ENCODE data around the gene PRKCA.

Gene PRKCA

DNA sequence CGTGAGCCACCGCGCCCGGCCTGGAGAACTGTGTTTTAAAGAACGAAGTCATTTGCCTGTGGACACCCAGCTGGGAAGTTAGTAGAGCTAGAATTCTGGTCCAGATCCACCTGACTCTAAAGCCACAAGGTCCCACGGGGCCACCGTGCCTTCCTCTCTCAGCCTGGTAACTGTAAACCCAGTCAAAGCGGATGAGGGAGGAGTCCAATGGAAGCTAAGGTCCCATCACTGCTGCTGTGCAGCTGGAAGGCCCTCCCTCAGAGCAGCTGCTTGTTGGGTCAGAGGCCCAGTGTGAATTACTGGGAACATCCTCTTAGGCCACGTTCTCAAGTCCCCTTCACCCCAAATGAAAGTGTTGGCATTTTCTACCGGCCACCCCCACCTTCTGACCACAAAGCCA is 483.7 kb downstream of the PRKCA start:
- DNase-seq = no peak

GRCh38 chr17:66787914-66788313 is 485.5 kb downstream of the PRKCA start:
- DNase-seq = no peak

- no peak for DNase-seq
These were observed 486.7 kb downstream of the PRKCA start for GRCh38 chr17:66789093-66789492.

DNA sequence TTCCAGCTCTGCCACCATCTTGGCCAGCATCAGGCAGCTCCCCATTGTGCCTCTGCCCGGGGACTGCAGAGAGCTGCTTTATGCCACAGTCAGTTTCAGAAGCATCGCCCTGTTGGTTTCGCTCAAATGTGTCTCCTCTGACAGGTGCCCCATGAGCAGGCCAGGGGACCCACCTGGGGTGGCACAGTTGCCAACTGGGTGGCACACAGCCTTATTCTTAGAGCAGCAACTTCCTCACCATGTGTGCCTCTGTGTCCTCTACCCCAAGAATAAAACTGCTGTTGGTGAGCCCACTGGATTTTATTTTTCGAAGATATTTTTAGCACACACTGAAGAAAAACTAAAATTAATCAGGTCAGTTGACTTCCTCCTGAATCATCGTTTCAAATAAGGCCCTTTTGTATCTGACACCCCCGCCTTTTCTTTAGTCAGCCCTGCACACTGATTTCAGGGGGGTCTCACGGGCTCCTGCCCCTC is 487.6 kb downstream of the PRKCA start:
- no peak for DNase-seq

DNA sequence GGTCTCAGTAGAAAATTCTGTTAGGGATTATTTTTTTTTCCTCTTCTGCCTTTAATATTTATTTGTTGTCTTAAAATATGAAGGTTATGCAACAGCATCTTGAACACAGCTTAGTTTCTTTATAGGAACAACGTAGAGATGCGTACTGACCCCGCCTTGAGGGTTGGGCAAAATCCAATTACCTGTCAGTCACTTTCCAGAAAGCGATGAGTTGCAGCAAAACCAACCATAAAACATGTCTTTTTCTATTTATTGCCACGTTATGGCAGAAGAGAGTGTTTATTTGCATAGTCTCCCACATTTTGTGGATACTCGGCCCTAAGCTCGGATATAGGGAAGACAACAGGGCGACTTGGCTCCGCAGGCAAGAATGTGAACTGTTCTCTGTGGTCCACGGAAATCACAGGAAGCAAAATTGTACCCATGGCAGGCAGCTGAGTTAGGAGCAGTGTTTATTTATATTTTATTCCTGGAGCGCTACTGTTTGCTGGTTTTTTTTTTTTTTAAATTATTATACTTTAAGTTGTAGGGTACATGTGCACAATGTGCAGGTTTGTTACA is 488.2 kb downstream of the PRKCA start:
- DNase-seq = no peak

DNA sequence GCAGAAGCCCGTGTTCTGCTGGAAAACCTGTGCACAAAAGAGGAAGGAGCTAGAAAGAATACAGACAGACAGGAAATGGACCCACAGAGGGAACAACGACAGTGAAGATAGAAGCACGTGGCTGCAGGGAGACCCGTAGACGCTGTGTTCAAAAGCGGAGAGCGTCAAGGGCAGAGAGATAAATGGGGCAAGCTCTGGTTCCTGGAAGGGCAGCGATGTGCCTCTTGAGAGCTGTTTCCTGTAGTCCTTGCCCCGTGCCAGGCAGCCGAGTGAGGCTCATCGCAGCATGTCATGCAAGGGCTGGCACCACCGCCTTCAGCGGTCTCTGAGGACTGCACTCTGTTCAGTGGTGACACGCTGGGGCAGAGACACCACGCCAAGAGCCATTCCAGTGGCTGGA is 488.9 kb downstream of the PRKCA start:
- no peak for DNase-seq

DNA sequence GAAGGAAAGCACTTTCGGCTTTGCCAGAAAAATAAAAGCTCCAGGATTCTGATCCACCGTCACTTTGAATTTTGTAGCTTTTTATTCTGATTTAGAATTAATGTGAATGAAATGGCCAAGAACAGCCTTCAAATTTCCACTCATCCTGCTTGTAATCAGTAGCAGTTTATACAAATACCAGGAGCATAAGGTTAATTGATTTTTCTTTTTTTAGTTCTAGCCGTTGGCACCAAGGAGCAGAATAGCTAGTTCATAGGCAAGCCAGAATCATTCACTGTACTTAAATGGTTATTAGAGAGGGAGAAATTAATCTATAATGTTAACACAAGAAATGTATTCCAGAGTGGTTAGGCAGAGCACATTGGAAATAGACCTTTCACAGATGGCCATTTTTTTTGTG is 491.4 kb downstream of the PRKCA start:
- DNase-seq = no peak

- DNase-seq = no peak
These were observed 493.1 kb downstream of the PRKCA start for GRCh38 chr17:66795486-66795885.

- no peak for DNase-seq
These were observed 497.6 kb downstream of the PRKCA start for GRCh38 chr17:66799849-66800537.

DNA sequence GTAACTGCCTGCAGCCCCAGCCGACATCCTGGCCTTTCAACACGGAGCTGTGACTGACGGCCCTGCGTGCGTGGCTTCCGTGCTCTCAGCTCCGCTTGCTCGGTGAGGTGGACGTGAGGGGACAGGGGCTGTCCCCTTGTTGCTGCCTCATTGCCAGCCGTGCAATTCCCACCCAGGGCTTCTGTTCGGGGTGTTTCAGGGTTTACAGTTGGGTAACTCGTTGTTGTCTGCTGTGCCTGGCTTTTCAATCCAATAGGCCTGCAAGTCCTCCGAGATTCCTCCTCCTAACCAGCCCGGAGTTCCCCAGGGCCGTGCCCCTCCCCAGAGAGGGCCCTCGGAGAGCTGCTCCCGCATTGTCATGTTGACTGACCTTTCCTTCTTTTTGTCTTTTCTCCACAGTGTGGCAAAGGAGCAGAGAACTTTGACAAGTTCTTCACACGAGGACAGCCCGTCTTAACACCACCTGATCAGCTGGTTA is 501.1 kb downstream of the PRKCA start:
- no peak for DNase-seq

GRCh38 chr17:66805567-66805966 is 503.2 kb downstream of the PRKCA start:
- no peak for DNase-seq

DNA sequence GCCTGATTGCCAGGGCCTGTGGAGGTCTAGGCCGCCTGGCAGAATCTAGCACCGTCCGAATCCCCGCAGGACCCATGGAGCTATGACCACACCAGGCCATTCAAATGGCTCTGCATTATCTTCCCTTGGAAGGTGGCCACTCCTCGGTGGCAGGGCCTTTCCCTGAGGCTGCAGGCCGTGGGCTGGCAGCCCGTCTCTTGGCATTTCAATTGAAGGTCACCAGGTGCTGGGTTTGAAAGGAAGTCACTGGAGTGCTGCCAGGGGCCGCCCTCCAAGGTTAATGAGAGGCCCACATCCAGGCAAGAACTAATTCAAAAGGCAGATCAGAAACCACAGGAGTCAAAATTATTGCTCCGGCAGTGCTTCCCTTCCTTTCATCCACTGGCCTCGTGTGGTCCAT is 504.8 kb downstream of the PRKCA start:
- no peak for DNase-seq

GRCh38 chr17:66809408-66809807 is 507.0 kb downstream of the PRKCA start:
- DNase-seq = no peak

GRCh38 chr17:66810951-66811682 is 508.7 kb downstream of the PRKCA start:
- no peak for DNase-seq

- no peak for DNase-seq
These were observed 509.3 kb downstream of the PRKCA start for GRCh38 chr17:66811683-66812054.

DNA sequence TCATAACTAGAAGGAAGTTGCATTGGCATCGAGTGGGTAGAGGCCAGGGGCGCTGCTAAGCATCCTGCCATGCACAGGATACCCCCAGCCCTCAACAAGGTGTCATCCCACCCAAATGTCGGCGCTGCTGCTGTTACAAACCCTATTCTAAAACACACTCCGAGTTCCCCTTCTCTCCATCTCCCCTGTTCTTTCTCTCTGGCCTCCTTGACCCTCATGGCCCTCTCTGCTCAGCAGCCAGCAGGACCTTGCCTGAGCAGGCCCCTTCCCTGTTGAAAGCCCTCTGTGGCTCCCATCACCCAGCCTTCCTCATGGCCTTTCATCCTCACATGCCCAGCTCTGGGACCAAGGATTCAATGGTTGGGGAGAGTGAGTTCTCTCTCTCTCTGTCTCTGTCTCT is 510.2 kb downstream of the PRKCA start:
- no peak for DNase-seq

- no peak for DNase-seq
These were observed 510.9 kb downstream of the PRKCA start for GRCh38 chr17:66813296-66813695.

- DNase-seq = no peak
These were observed 511.6 kb downstream of the PRKCA start for GRCh38 chr17:66814026-66814425.

DNA sequence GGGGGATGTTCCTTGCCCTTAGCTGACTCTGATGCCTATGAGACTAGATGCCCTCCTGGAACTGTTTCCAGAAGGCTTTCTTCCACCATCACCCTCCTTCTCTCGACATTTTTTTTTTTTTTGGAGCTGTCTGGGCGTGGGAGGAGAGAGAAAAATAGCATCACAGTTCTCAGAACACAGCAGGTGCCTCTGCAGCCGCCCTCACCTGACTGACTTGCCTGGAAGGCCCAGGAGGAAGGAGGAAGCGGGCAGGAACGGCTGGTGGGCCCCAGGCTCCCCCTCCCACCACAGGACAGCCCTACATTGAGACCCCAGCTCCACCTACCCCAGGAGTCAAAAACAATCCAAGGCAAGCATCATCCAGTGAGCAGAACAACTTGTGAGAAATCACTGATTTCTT is 512.2 kb downstream of the PRKCA start:
- no peak for DNase-seq

GRCh38 chr17:66817750-66818149 is 515.3 kb downstream of the PRKCA start:
- DNase-seq = no peak

DNA sequence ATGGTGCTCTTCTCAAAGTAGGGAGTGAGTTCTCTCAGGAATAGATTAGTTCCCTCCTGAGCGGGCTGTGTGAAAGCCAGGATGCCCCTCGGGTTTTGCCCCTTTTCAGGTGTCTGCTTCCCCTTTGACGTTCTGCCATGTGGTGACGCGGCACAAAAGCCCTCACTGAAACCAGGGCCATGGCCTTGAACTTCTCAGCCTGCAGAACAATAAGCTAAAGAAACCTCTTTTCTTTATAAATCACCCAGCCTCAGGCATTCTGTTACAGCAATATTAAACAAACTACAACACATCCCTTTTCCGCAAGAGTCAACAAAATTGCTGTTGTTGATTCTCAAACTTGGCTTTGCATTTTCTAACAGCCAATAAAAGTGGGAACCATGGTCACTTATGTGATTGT is 517.1 kb downstream of the PRKCA start:
- no peak for DNase-seq

GRCh38 chr17:66822009-66822408 is 519.6 kb downstream of the PRKCA start:
- DNase-seq = no peak

DNA sequence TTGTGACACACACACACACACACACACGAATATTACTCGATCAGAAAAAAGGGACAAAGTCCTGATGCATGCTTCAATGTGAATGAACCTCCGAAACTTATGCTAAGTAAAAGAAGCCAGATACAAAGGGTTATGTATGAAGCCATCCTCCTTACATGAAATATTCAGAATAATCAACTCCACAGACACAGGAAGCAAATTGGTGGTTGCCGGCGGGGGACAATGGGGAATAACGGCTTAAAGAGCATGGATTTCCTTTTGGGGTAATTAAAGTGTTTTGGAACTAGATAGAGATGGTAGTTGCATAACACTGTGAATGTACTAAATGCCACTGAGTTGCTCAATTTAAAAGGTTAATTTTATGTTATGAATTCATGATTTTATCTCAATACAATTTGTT is 524.4 kb downstream of the PRKCA start:
- no peak for DNase-seq

GRCh38 chr17:66829386-66829864 is 527.0 kb downstream of the PRKCA start:
- DNase-seq = no peak
